DMS153 treated with DMSO at 0.1 percent for 48 hours (cell line): ENCODE measurements around the gene C19orf12.

Source experiments
- DNase-seq: peaks from one replicate; lab custom pipeline; 2025; ENCODE audit not compliant: unreplicated experiment; lab: John Stamatoyannopoulos, UW

Gene C19orf12

GRCh38 chr19:29664753-29665214, 50.3 kb downstream of the C19orf12 start:
- no peak for DNase-seq

GRCh38 chr19:29663861-29664752, 51.0 kb downstream of the C19orf12 start:
- no peak for DNase-seq

GRCh38 chr19:29662604-29663404, 52.3 kb downstream of the C19orf12 start:
- no peak for DNase-seq

- DNase-seq = no peak
These were observed 52.8 kb downstream of the C19orf12 start for GRCh38 chr19:29662278-29662603.

GRCh38 chr19:29660835-29661234, 54.2 kb downstream of the C19orf12 start:
- DNase-seq = no peak

- DNase-seq = no peak
These were observed 56.7 kb downstream of the C19orf12 start for GRCh38 chr19:29658221-29658991.

GRCh38 chr19:29655648-29656335, 59.3 kb downstream of the C19orf12 start:
- DNase-seq = no peak

GRCh38 chr19:29653398-29653797, 61.7 kb downstream of the C19orf12 start:
- no peak for DNase-seq

- DNase-seq = no peak
These were observed 63.3 kb downstream of the C19orf12 start for GRCh38 chr19:29651622-29652394.

GRCh38 chr19:29650772-29651387, 64.2 kb downstream of the C19orf12 start:
- DNase-seq = no peak
